ENCODE results near the gene NUDCD2.
A peak's percentile ranks its signal among the peaks of the same experiment; 100 is the strongest.

Gene NUDCD2

DNA sequence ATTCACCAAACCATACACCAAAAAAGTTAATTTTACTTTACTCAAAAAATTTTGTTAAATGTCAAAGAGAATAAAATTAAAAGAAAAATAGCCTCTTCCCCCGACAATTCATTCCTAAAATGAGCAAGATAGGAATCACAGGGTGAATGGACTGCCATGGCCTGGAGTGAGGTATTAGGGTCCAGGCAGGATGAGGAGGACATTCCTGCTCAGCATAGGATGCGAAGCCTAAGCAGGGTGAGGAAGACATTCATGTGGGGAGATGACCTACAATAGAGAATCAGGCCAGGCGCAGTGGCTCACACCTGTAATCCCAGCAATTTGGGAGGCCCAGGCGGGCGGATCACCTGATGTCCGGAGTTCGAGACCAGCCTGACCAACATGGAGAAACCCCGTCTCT, 8.4 kb downstream of the NUDCD2 start:
- TF ChIP-seq GATA2 (IDR thresholded peaks at IDR 0.05; ENCODE audit: low read depth, low read length) (no peak), GATA3 (IDR thresholded peaks at IDR 0.05; ENCODE audit: low read depth, low read length) (no peak)

DNA sequence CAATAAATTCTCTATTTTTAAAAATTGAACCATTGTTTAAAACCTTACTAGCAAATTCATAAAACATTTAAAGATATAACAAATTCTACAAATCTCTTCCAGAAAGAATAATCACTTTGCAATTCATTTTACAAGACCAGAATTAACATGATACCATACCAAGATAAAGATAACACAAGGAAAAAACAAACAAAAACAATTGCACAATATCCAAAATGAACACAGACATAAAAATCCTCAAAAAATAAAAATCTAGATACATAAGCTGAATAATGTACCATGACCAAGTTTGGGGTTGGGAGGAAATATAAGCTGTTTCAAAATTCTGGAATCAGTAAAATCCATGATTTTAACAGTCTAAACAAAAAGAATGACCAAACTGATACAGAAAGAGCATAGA, 11.4 kb downstream of the NUDCD2 start:
- TF ChIP-seq GATA2 (IDR thresholded peaks at IDR 0.05; ENCODE audit: low read depth, low read length) (no peak), GATA3 (IDR thresholded peaks at IDR 0.05; ENCODE audit: low read depth, low read length) (no peak)

- no peak for TF ChIP-seq GATA3 (IDR thresholded peaks at IDR 0.05; ENCODE audit: low read depth, low read length)
- TF ChIP-seq GATA2 (IDR thresholded peaks at IDR 0.05; ENCODE audit: low read depth, low read length): no peak
Measured at GRCh38 chr5:163447875-163448274, 12.0 kb downstream of the NUDCD2 start.

DNA sequence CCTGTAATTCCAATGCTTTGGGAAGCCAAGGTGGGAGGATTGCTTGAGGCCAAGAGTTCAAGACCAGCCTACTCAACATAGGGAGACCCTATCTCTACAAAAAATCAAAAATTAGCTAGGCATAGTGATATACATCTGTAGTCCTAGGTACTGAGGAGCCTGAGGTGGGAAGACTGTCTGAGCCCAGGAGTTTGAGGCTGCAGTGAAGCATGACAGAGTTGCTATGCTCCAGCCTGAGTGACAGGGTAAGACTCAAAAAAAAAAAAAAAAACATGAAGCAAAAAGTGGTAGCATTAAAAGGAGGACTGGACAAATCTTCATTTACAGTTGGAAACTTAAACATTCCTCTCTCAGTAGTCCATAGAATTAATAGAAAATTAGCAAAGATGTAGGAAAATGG, 12.7 kb downstream of the NUDCD2 start:
- TF ChIP-seq GATA2 (IDR thresholded peaks at IDR 0.05; ENCODE audit: low read depth, low read length): no peak
- TF ChIP-seq GATA3 (IDR thresholded peaks at IDR 0.05; ENCODE audit: low read depth, low read length): no peak

DNA sequence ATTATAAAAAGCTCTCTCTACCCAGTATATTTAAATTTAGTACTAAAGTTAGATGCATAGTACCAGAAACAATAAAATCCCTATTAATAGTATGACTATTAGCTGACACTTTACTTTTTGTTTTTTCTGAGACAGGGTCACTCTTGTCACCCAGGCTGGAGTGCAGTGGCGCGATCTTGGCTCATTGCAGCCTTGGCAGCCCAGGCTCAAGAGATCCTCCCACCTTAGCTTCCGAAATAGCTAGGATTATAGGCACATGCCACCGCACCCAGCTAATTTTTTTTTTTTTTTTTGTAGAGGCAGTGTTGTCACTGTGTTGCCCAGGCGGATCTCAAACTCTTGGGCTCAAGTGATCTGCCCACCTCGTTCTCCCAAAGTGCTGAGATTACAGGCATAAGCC, 14.6 kb downstream of the NUDCD2 start:
- TF ChIP-seq GATA3 (IDR thresholded peaks at IDR 0.05; ENCODE audit: low read depth, low read length): no peak
- TF ChIP-seq GATA2 (IDR thresholded peaks at IDR 0.05; ENCODE audit: low read depth, low read length): no peak

- TF ChIP-seq GATA2 (IDR thresholded peaks at IDR 0.05; ENCODE audit: low read depth, low read length) (no peak), GATA3 (IDR thresholded peaks at IDR 0.05; ENCODE audit: low read depth, low read length) (no peak)
Measured at GRCh38 chr5:163444526-163444925, 15.4 kb downstream of the NUDCD2 start.

DNA sequence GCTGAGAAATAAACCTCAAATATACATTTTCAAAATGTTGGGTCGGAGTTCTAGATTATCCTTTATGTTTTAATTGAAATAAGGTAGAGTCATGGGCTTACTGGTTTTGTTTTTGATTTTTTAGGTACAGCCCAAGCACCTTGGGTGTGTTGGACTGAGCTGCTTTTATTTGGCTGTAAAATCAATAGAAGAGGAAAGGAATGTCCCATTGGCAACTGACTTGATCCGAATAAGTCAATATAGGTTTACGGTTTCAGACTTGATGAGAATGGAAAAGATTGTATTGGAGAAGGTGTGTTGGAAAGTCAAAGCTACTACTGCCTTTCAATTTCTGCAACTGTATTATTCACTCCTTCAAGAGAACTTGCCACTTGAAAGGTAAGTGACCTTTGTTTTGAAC, 18.9 kb downstream of the NUDCD2 start:
- no peak for TF ChIP-seq GATA3 (IDR thresholded peaks at IDR 0.05; ENCODE audit: low read depth, low read length)
- TF ChIP-seq GATA2 (IDR thresholded peaks at IDR 0.05; ENCODE audit: low read depth, low read length): no peak

DNA sequence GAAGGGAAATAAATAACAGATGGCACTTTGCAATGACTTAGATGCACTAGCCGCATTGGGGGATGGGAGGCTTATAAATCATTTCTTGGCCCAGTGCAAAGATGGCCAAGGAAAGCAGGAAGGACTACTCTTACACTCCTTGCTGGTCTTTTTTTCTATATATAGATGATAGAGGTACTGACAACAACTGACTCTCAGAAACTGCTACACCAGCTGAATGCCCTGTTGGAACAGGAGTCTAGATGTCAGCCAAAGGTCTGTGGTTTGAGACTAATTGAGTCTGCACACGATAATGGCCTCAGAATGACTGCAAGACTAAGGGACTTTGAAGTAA, 20.8 kb downstream of the NUDCD2 start:
- no peak for TF ChIP-seq GATA3 (IDR thresholded peaks at IDR 0.05; ENCODE audit: low read depth, low read length)
- TF ChIP-seq GATA2 (IDR thresholded peaks at IDR 0.05; ENCODE audit: low read depth, low read length): no peak

DNA sequence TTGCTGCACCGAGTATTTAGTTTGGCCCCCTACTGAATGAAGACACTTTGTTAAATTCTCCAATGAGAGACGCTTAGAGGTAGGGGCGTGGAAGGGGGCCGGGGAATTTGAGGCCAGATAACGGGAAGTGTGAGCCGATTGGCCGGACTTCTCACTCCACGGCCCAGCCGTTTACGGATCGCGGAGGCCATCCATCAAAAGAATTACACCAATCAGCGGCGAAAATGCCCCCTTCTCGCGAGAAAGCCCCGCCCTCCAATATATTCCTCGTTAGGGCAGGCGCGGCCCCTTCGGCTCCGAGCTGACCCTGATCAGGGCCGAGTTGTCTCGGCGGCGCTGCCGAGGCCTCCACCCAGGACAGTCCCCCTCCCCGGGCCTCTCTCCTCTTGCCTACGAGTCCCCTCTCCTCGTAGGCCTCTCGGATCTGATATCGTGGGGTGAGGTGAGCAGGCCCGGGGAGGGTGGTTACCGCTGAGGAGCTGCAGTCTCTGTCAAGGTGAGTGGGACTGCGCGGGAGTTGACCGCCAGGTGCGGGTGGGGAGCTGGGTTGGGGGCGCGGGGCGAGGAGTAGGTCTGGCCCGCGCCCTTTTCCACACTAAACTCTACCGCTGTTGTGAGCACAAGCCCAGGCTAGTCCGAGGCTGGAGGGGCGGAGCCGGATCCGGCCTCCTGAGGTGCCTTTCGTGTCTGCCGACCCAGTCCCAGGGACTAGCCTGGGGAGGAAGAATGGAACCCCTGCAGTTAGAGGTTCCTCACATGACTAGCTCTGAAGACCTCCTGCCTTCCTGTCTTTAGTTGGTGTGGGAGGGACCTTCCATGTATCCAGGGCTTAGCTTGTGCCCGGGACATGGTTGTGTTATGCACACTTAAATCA, 22.4 kb downstream of the NUDCD2 start, which contains the start of gene CCNG1:
Gene CCNG1, plus strand, starts transcription at position 287 of the 874 bp plus-strand sequence. CDS start 1,662 bp downstream, outside the sequence.
- TF ChIP-seq GATA3 (IDR thresholded peaks at IDR 0.05; ENCODE audit: low read depth, low read length) (no peak), GATA2 (IDR thresholded peaks at IDR 0.05; ENCODE audit: low read depth, low read length) (peak; percentile 74)

DNA sequence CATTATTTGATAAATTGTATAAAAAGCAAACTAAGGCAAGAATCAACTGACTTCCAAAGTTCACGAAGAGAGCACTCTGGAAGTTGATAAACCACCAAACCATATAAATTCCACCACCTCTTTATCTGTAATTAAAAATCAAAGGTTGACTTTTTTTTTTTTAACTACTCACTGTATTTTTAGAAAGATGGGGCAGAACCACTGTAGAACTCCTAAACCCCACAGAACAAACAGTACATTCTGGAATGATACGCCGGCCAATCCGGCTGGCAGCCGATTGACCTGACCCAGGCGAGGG, 22.9 kb downstream of the NUDCD2 start:
- no peak for TF ChIP-seq GATA3 (IDR thresholded peaks at IDR 0.05; ENCODE audit: low read depth, low read length)
- no peak for TF ChIP-seq GATA2 (IDR thresholded peaks at IDR 0.05; ENCODE audit: low read depth, low read length)

DNA sequence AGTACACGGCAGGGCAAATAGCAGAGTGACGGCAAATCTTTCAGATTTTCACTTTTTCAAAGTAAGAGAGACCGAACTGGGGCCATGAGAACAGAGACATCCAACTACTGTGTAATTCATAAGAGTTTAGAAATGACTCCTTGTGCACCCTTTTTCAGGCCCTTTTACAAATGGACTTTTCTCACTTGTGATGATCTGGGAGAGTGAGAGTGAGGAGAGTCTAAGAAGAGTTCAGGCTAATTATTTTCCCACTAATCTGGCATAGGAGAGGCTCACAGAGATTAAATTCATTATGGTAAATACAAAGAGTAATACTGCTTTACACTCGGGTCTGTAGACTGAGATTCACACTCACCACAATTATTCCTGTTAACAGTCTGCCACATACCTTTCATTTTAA, 23.4 kb downstream of the NUDCD2 start:
- TF ChIP-seq GATA3 (IDR thresholded peaks at IDR 0.05; ENCODE audit: low read depth, low read length) (no peak), GATA2 (IDR thresholded peaks at IDR 0.05; ENCODE audit: low read depth, low read length) (no peak)

GRCh38 chr5:163434401-163434866, 25.5 kb downstream of the NUDCD2 start:
- no peak for TF ChIP-seq GATA2 (IDR thresholded peaks at IDR 0.05; ENCODE audit: low read depth, low read length)
- TF ChIP-seq GATA3 (IDR thresholded peaks at IDR 0.05; ENCODE audit: low read depth, low read length): no peak

- TF ChIP-seq GATA2 (IDR thresholded peaks at IDR 0.05; ENCODE audit: low read depth, low read length) (no peak), GATA3 (IDR thresholded peaks at IDR 0.05; ENCODE audit: low read depth, low read length) (no peak)
Measured at GRCh38 chr5:163433271-163433670, 26.6 kb downstream of the NUDCD2 start.

DNA sequence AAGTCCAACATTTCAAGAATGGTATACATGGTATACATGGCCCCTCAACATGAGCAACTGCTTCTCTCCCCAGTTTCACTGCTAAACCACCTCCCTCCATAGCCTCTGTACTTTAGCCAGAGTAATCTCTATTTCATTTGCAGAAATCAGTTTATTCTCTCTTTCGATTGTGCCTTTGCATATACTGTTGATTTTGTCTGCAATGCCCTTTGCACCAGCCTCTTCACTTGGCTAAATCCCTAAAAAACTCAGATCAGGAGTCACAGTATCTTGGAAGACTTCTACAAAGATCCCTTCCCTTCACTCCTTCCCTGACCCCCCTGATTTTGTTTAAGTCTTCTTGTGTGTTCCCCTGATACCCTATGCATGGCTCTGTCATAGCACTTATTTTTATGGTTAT, 27.4 kb downstream of the NUDCD2 start:
- TF ChIP-seq GATA3 (IDR thresholded peaks at IDR 0.05; ENCODE audit: low read depth, low read length) (no peak), GATA2 (IDR thresholded peaks at IDR 0.05; ENCODE audit: low read depth, low read length) (no peak)

- TF ChIP-seq GATA2 (IDR thresholded peaks at IDR 0.05; ENCODE audit: low read depth, low read length) (no peak), GATA3 (IDR thresholded peaks at IDR 0.05; ENCODE audit: low read depth, low read length) (no peak)
Measured at GRCh38 chr5:163424836-163425235, 35.1 kb downstream of the NUDCD2 start.

Data from SH-SY5Y (cell line).